PC-3 (cell line): ENCODE data around the gene ID1. TPM values are rescaled to one million over a fixed set of nuclear protein-coding genes. Genes with fewer than 3 reads are reported as not detected.

Source experiments
- ATAC-seq: fragments of 200-7000 bp; cut with Tn5 transposase; 2 replicates; pipeline ENCODE4 v1.9.1; 2020; ENCODE audit warnings: mild to moderate bottlenecking, moderate library complexity
- BruUV-seq: library from RNA; stranded (reverse); fragments of 400-500 nt; replicated peaks from 2 replicates; lab custom pipeline; 2021; lab: Mats Ljungman, UMichigan
- CTCF ChIA-PET: fragments of 300-600 bp; sonication (Branson Sonifier 250); formaldehyde crosslinking; loops from one replicate; lab custom pipeline; 2022; ENCODE audit warnings: antibody characterized with exemption; lab: Charles Lee
- POLR2A ChIA-PET: fragments of 300-600 bp; sonication (Branson Sonifier 250); formaldehyde crosslinking; loops from one replicate; lab custom pipeline; 2022; ENCODE audit warnings: antibody characterized with exemption; ENCODE audit not compliant: unreplicated experiment; lab: Charles Lee
- DNase-seq: peaks from one replicate; pipeline ENCODE4 v3.0.0-alpha.2; 2015
- H2AFZ ChIP-seq: fragments of 300-600 bp; sonication (generic); 2 replicates; pipeline ENCODE4 v1.6.0; 2016; ENCODE audit warnings: antibody characterized with exemption, low read length
- H3F3A ChIP-seq: fragments of 300-600 bp; sonication (generic); one replicate; pipeline ENCODE4 v1.6.0; 2017; ENCODE audit warnings: antibody characterized with exemption, low read length, control low read depth, mild to moderate bottlenecking; ENCODE audit not compliant: unreplicated experiment
- H3K27ac ChIP-seq: fragments of 300-600 bp; sonication (generic); 2 replicates; pipeline ENCODE4 v1.5.1; 2016; ENCODE audit warnings: mild to moderate bottlenecking, low read length
- H3K27me3 ChIP-seq: fragments of 300-600 bp; sonication (generic); 2 replicates; pipeline ENCODE4 v1.6.1; 2016; ENCODE audit warnings: low read length, mixed read lengths
- H3K36me3 ChIP-seq: fragments of 300-600 bp; sonication (generic); 2 replicates; pipeline ENCODE4 v1.6.1; 2016; ENCODE audit warnings: low read depth, mixed run types, low read length, mixed read lengths
- H3K4me1 ChIP-seq: fragments of 300-600 bp; sonication (generic); 2 replicates; pipeline ENCODE4 v1.5.1; 2016; ENCODE audit warnings: low read length; ENCODE audit not compliant: insufficient read depth
- H3K4me2 ChIP-seq: fragments of 300-600 bp; sonication (generic); 2 replicates; pipeline ENCODE4 v1.6.0; 2016; ENCODE audit warnings: low read length
- H3K4me3 ChIP-seq: fragments of 300-600 bp; sonication (generic); 2 replicates; pipeline ENCODE4 v1.5.1; 2016; ENCODE audit warnings: mild to moderate bottlenecking, low read length, mixed read lengths
- H3K79me2 ChIP-seq: fragments of 300-600 bp; sonication (generic); 2 replicates; pipeline ENCODE4 v1.6.1; 2017; ENCODE audit warnings: low read length, mixed read lengths
- H3K9ac ChIP-seq: fragments of 300-600 bp; sonication (generic); 2 replicates; pipeline ENCODE4 v1.6.0; 2016; ENCODE audit warnings: mild to moderate bottlenecking, low read length
- H3K9me2 ChIP-seq: fragments of 300-600 bp; sonication (generic); replicated peaks from 2 replicates; pipeline ENCODE4 v1.6.1; 2016; ENCODE audit warnings: mixed run types, low read length, mixed read lengths
- H3K9me3 ChIP-seq: fragments of 300-600 bp; sonication (generic); 2 replicates; pipeline ENCODE4 v1.6.1; 2016; ENCODE audit warnings: low read length, mixed read lengths
- H4K20me1 ChIP-seq: fragments of 300-600 bp; sonication (generic); 2 replicates; pipeline ENCODE4 v1.6.1; 2016; ENCODE audit warnings: low read length, mixed read lengths
- CTCF ChIP-seq: fragments of 300-600 bp; sonication (generic); conservative IDR thresholded peaks from 2 replicates; pipeline ENCODE4 v1.5.1; 2017; ENCODE audit warnings: antibody characterized with exemption, low read depth, mild to moderate bottlenecking, low read length
- EZH2 ChIP-seq: fragments of 300-600 bp; sonication (generic); IDR thresholded peaks from one replicate; pipeline ENCODE4 v1.6.1; 2017; ENCODE audit warnings: antibody characterized with exemption, mild to moderate bottlenecking, low read length; ENCODE audit not compliant: unreplicated experiment
- EZH2phosphoT487 ChIP-seq: fragments of 300-600 bp; sonication (generic); IDR thresholded peaks from 2 replicates; pipeline ENCODE4 v1.6.1; 2018; ENCODE audit warnings: mild to moderate bottlenecking, antibody characterized with exemption, low read length, borderline replicate concordance
- intact Hi-C: fragments of 100-400 bp; cut with micrococcal nuclease; formaldehyde crosslinking; loops from 2 replicates; pipeline ENCODE4 v1.9.0; 2023
- total RNA-seq: library from RNA; depleted of rRNA; stranded (reverse); fragments of >200 nt; gene quantifications from 2 replicates; pipeline ENCODE4 v1.2.3, GENCODE V29; 2014

Gene ID1
- total RNA-seq, 1 experiment from 2014 or later, result 774 TPM

- ChIA-PET POLR2A (interaction anchor here (0.6 kb wide), 2 partner anchors 27 to 42 kb away, joined by 3 to 8 read pairs; no protein-coding TSS in a partner anchor), CTCF (interaction anchor here (1.4 to 6.4 kb wide), 3 partner anchors 11 to 44 kb away, joined by 3 to 86 read pairs (median 6); no protein-coding TSS in a partner anchor)
- ATAC-seq, result no peak
- Histone ChIP-seq H2AFZ (no peak overlapping the region), H3K36me3 (peaks cover 25% of the 10 kb centered on the region; the same call in 1 of the 2 replicates), H3K4me2 (no peak overlapping the region), H4K20me1 (no peaks in the 10 kb centered on the region), H3K9me2 (no peaks in the 10 kb centered on the region), H3K79me2 (no peaks in the 10 kb centered on the region), H3K9ac (no peak overlapping the region), H3F3A (no peaks in the 10 kb centered on the region), H3K9me3 (no peaks in the 10 kb centered on the region), H3K4me1 (peaks cover 43% of the 10 kb centered on the region), H3K27me3 (no peaks in the 10 kb centered on the region), H3K27ac (no peak overlapping the region), H3K4me3 (no peak overlapping the region)
- TF ChIP-seq EZH2 (no peak), CTCF (no peak), EZH2phosphoT487 (no peak)
- BruUV-seq, result no TSS peak
- no peak for DNase-seq
- intact Hi-C loops, result no loop called here
These were observed 36.9 kb upstream of the ID1 start for GRCh38 chr20:31568041-31568731.

- CTCF ChIA-PET, result interaction anchor here (1.3 to 6.4 kb wide), 4 partner anchors 8 to 65 kb away, joined by 3 to 86 read pairs (median 11); no protein-coding TSS in a partner anchor
- H3K36me3 ChIP-seq, result peaks cover 20% of the 10 kb centered on the region; the same call in 1 of the 2 replicates
These were observed 36.3 kb upstream of the ID1 start for GRCh38 chr20:31568773-31569162.

More at GRCh38 chr20:31568773-31569162, 36.3 kb upstream of the ID1 start:
- ATAC-seq (no peak), DNase-seq (no peak)
- H3K27ac ChIP-seq, result no peak overlapping the region
- peaks cover 48% of the 10 kb centered on the region for H3K4me1 ChIP-seq
- no TSS peak for BruUV-seq
- H3K9me3 ChIP-seq, result no peaks in the 10 kb centered on the region
- no peak overlapping the region for H3K9ac ChIP-seq
- intact Hi-C loops, result no loop called here
- no peak overlapping the region for H3K4me2 ChIP-seq
- no peak overlapping the region for H3K4me3 ChIP-seq
- H2AFZ ChIP-seq, result no peak overlapping the region
- no peaks in the 10 kb centered on the region for H3K79me2 ChIP-seq
- no peaks in the 10 kb centered on the region for H3F3A ChIP-seq
- H3K9me2 ChIP-seq, result no peaks in the 10 kb centered on the region
- H3K27me3 ChIP-seq, result no peaks in the 10 kb centered on the region
- H4K20me1 ChIP-seq, result no peaks in the 10 kb centered on the region
- TF ChIP-seq EZH2phosphoT487, result no peak
- TF ChIP-seq CTCF, result no peak
- TF ChIP-seq EZH2, result no peak
- POLR2A ChIA-PET, result interaction anchor here (0.6 kb wide), 1 partner anchor 27 kb away, joined by 8 read pairs; no protein-coding TSS in a partner anchor
